NCI-H82 (cell line): Measurements from ENCODE around the gene HOXA9.

Experiments
- DNase-seq: peaks from one replicate; lab custom pipeline; 2025; lab: John Stamatoyannopoulos, UW

The HOXA9 gene

GRCh38 chr7:27176524-27176845 is 11.1 kb upstream of the HOXA9 start:
- DNase-seq, result no peak

- DNase-seq, result no peak
These were observed 10.5 kb upstream of the HOXA9 start for GRCh38 chr7:27175626-27176523.

GRCh38 chr7:27174874-27175625 is 9.7 kb upstream of the HOXA9 start:
- DNase-seq, result no peak

GRCh38 chr7:27173956-27174873 is 8.9 kb upstream of the HOXA9 start, which contains the start of gene HOXA10:
Gene HOXA10 (minus strand): TSS chr7:27174320. CDS start chr7:27174306, 14 bp downstream.
- peak; percentile 47 for DNase-seq

GRCh38 chr7:27173511-27173955 is 8.2 kb upstream of the HOXA9 start:
- no peak for DNase-seq

- DNase-seq, result peak; percentile 56
These were observed 7.6 kb upstream of the HOXA9 start for GRCh38 chr7:27172823-27173510.

GRCh38 chr7:27172315-27172774 is 7.0 kb upstream of the HOXA9 start:
- DNase-seq, result peak; percentile 29

GRCh38 chr7:27171637-27172314 is 6.4 kb upstream of the HOXA9 start:
- peak; percentile 60 for DNase-seq

- DNase-seq, result no peak
These were observed 5.9 kb upstream of the HOXA9 start for GRCh38 chr7:27171325-27171636.

- no peak for DNase-seq
These were observed 5.3 kb upstream of the HOXA9 start for GRCh38 chr7:27170426-27171324.

GRCh38 chr7:27169658-27170425 is 4.5 kb upstream of the HOXA9 start:
- DNase-seq, result no peak

- peak; percentile 43 for DNase-seq
These were observed 3.1 kb upstream of the HOXA9 start for GRCh38 chr7:27168265-27168947.

- DNase-seq, result no peak
These were observed 2.6 kb upstream of the HOXA9 start for GRCh38 chr7:27167916-27168264.

- no peak for DNase-seq
These were observed 1.5 kb upstream of the HOXA9 start for GRCh38 chr7:27166531-27167505.

- DNase-seq, result no peak
These were observed 726 bp upstream of the HOXA9 start for GRCh38 chr7:27165996-27166530.

GRCh38 chr7:27164367-27165088 is 809 bp downstream of the HOXA9 start:
- DNase-seq, result peak; percentile 29

GRCh38 chr7:27164045-27164366 is 1.3 kb downstream of the HOXA9 start:
- DNase-seq, result no peak
